ENCODE data around the gene CLEC2D.

- TF ChIP-seq CTCF (IDR thresholded peaks at IDR 0.05), result no peak
- no peak for TF ChIP-seq POLR2A (IDR thresholded peaks at IDR 0.05)
Observed at GRCh38 chr12:9725213-9725870, 55.8 kb downstream of the CLEC2D start.
